HUDEP-2 (cell line): ENCODE results near the gene DGAT2.

Experiments
- DNase-seq, 76 experiments: peaks; one replicate each; lab custom pipeline; 2025; ENCODE audit not compliant: unreplicated experiment in 76 of 76; lab: John Stamatoyannopoulos, UW

DGAT2 gene

DNA sequence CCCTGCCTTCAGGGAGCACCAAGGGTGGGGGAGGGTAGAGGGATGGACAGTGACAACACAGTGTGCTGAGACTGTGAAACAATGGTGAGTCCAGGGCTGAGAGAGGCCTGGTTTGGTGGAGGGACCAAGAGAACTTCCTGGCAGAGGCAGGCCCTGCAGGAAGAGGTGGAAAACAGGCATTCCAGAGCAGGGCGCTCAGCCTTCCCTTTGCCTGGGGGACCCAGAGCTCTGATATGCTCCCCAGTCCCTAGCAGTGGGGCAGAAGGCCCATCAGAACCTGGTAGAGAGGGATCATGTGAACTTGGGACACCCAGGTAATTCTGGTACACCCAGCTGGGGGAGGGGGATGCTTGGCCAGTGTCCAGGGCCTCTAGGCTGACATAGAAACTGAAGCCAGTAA, 29.2 kb downstream of the DGAT2 start:
- DNase-seq: no peak

DNA sequence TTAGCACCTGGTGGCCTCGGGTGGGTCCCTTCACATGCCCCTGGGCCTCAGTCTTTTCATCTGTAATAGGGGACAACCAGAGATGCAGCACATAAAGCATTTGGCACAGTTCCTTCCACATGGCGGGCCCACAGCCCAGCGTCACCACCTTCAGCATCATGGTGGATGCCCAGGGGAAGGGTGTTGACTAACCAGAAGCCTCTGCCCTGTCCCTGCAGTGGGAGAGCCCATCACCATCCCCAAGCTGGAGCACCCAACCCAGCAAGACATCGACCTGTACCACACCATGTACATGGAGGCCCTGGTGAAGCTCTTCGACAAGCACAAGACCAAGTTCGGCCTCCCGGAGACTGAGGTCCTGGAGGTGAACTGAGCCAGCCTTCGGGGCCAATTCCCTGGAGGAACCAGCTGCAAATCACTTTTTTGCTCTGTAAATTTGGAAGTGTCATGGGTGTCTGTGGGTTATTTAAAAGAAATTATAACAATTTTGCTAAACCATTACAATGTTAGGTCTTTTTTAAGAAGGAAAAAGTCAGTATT, 31.6 kb downstream of the DGAT2 start:
- DNase-seq: no peak

DNA sequence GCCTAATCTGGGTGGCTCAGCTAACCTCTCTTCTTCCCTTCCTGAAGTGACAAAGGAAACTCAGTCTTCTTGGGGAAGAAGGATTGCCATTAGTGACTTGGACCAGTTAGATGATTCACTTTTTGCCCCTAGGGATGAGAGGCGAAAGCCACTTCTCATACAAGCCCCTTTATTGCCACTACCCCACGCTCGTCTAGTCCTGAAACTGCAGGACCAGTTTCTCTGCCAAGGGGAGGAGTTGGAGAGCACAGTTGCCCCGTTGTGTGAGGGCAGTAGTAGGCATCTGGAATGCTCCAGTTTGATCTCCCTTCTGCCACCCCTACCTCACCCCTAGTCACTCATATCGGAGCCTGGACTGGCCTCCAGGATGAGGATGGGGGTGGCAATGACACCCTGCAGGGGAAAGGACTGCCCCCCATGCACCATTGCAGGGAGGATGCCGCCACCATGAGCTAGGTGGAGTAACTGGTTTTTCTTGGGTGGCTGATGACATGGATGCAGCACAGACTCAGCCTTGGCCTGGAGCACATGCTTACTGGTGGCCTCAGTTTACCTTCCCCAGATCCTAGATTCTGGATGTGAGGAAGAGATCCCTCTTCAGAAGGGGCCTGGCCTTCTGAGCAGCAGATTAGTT, 32.3 kb downstream of the DGAT2 start:
- DNase-seq: no peak

DNA sequence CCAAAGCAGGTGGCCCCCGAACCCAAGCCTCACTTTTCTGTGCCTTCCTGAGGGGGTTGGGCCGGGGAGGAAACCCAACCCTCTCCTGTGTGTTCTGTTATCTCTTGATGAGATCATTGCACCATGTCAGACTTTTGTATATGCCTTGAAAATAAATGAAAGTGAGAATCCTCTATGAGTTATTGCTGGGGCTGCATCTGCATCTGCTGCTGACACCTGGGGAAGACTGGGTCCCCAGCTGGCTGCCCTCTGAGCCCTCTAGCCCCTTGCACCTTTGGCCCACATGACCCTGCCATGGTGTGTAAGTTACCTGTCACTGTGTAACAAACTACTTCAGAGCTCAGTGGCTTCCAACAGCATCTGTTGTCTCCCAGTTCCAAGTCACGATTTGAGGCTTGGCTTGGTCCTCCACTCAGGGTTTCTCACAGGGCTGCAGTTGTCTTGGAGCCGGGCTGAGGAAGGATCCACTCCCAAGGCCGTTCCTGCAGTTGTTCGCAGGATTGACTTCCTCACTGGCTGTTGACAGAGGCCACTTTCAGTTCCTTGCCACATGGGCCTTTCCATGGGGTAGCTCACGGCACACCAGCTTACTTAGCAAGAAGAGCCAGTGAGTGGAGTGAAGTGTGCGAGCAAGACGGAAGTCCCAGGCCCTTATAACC, 32.9 kb downstream of the DGAT2 start:
- no peak for DNase-seq

DNA sequence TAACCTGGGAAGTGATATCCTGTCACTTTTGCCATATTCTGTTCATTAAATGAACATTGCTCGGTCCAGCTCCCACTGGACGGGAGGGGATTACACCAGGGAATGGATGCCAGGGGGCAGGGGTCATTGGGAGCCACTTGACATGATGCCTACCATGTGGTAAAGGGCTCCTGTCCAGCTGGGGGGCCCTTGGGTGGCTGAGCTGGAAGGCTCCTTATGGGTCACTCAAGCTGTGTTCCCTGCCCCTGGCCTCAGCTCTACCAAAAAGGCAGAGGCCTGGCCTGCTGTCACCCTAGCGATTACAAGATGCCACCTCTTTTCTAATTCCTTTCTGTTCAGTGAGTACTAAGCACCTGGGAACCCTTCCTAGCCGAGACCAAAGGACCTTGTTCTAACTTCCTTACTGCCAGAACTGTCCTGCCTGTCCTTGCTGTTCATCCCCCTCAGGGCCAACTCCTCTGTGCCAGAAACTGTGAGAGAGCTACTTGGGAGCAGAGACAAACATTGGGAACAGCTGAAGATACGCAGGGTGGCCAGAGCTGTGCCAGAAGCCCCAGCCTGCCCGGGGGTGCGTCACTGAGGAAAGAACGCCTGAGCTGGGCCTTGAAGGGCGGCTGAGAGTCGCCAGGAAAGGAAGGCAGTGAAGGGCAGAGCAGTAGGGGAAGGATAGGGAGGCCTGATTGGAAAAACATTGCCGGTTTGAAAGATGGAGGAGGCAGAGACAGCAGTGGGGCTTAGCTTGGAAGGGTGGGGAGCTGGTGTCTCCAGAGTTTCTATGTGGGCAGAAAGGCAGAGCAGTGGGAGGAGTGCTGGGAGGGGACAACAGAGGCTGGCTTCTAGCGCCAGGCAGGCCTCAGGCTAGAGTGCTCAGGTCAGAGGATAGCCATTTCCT, 33.7 kb downstream of the DGAT2 start:
- DNase-seq: no peak

DNA sequence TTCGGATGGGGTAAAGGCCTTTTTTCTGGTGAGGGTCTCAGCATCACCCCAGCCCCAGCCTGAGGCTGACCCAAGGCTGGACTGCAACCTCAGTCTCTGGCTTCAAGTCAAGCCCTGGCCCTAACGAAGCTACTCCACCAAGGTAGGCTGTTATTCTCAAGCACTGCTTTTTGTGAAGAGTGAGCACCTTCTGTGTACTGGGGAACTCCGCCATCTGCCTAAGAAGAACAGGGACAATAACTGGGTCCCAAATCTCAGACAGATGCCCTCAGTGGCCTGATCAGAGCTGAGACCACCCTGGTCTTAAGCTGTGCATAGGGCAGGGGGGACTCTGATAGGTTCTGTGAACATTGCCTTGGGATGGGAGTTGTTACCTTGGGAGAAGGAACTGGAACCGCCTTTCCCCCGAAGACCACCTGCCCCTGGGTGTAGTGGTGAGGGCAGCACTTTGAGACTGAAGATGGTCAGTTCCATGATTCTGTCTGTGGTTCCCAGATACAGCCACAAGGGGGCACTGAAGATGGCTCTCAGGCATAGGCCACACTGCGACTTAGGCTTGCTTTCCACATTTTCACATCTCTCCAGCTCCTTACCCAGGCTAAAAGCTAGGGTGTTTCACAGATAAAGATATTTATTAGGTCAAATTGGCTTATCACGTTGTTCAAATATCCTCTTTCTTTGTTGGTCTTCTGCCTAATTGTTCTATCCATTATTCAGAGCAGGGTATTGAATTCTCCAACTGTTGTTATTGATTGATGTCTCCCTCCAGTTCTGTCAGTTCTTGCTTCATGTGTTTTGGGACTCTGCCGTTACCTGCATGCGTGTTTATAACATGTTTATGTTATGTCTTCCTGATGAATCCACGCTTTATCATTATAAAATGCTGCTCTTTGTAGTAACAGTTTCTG, 34.6 kb downstream of the DGAT2 start:
- DNase-seq: peak in 62 of 76 experiments; percentile 6 to 76 (median 42)

DNA sequence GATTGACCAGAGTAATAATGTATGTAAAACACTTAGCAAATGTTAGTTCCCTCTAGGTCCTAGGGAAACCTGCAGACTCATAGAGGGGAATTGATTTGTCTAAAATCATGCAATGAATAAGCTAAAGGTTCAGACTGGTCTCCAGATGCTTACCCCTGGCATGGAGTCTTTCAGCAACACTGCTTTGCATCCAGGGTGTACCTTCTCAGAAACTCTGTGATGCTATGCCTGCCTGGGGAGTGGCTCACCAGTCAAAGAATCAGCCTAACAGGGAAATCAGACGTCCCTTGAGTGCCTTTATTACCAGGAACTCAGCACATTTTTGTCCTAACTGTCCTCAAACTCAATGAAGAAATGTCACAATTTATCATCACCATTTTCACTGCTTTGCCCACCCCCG, 40.5 kb downstream of the DGAT2 start:
- no peak for DNase-seq

DNA sequence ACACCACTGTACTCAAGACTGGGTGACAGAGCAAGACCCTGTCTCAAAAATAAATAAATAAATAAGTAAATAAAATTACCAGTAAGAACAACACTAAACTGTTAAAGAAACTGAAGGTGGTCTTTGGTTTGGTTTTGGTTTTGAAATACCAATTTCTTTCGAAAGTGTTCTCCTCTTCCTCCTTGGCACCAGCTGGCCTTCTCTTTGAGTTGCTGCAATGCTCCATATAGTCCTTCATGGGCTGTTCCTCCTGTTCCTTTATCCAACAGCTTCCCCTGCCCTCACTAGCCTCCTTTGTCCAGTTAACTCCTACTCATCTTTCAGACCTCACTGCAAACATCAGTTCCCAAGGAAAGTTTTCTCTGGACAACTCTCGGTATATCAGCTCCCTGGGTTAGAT, 41.4 kb downstream of the DGAT2 start:
- no peak for DNase-seq

DNA sequence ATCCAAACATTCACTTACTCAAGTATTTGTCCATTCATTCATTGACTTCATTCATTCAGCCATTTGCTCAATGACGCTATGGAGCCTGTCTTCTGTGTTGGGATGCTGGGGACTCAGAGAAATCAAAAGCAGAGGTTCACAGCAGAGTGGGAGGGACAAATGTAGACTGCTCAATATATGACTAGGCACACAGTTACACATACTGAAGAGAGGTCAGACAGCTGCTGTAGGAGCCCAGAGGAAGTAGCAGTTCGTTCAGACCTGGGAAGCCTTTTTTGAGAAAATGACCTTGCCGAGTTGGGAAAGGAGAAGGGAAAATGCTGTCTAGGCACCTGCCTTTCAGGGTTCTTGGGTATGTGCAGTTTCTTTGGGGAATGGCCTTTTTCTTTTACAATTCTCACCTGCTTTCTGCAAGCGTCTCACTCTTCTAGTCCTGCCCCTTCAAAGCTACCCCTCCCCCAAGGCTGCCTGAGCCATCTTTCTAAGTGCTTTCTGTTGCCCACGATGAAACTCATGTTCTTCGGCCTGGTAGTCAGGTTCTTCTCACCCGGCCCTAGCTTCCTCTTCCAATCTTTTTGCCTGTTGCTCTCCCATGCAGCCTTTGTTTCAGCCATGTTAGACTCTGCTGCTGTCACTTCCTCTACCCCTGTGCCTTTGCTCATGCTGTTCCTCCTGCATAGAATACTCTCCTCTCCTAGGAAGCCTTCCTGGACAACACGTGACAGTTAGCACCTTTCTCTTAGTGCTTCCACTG, 42.2 kb downstream of the DGAT2 start:
- DNase-seq: no peak

DNA sequence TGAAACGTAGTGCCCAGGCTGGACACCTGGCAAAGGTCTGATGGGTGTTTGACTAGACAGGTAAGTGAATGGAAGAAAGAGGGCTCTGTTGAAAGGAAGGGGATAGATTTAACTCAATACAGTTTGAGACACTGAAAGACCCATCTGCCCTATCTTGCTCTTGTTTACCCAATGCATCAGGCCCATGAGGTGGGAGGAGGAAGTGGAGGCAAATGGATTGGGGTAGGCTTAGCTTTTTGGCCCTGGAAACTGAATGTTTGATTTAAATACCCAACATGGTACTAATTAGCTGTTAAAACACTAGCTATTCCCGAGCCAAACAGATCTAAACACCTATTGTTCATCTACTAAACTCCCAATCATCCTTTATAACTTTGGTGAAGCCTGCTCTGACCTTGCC, 42.9 kb downstream of the DGAT2 start:
- no peak for DNase-seq

DNA sequence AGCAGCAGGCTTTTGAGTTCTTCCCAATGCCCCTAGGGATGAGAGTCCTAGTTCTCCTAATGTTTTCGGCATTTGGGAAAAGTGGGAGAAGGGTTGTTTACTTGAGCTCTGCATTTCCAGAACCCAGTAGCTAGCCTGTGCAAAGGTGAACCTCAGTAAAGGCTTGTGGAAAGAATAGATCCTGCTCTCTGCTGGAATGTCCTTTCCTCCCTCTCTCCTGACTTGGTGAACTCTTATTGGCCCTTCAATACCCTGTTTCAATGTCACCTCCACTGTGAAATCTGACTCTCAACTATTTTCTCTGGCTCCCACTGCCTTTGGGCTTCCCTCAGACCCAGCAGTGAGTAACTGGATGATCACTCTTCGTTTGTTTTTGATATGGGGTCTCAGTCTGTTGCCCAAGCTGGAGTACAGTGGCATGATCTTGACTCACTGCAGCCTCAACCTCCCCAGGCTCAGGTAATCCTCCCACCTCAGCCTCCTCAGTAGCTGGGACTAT, 44.0 kb downstream of the DGAT2 start:
- no peak for DNase-seq

DNA sequence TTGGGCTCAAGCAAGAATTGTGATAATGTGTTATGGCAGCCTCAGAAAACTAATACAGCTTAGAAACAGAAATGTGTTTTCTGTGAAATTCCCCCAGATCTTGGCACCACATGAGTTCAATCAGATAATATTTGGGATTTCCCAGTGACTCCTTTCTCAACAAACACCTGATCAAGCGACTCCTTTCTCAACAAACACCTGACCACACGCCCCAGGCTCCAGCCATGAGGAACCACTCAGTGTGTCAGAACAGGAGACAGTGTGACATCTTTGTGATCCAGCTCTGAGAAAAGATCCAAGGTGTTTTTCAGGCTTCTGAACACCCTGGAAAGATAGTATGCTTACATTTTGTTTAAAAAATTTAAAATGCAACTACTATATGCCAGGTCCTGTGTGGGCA, 44.5 kb downstream of the DGAT2 start:
- DNase-seq: no peak

DNA sequence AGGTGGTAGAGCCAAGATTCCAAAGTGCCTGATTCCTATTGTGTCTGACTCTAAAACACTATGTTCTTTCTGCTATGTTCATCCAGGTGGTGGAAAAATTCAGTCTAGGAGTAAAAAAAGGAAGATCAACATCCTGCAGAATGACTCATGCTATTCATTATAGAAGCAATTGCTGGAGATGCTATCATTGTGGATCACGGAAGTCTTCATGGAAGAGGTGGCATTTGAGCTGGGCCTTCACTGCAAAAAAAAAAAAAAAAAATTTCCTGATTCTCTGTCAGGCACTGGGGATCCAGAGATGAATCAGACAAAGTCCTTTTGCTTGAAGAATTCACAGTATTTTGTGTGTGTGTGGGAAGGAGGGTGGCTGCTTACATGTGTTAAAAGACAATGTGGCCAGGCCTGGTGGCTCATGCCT, 45.1 kb downstream of the DGAT2 start:
- no peak for DNase-seq

DNA sequence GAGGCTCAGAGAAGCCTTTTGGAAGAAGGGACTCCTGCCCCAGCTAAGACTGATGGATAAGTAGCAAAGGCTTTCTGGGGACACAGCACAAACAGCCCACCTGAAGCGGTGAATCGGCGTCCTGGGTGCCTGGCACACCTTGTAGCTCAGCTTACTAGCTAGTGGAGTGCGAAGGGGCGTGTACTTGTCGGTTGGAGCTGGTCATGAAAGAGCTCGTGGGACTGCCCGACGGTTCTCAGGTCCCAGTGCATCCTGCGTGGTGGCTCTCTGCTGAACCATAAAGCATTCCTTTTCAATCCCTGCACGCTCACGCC, 45.7 kb downstream of the DGAT2 start:
- peak in 4 of 76 experiments; percentile 43 to 70 (median 66) for DNase-seq

DNA sequence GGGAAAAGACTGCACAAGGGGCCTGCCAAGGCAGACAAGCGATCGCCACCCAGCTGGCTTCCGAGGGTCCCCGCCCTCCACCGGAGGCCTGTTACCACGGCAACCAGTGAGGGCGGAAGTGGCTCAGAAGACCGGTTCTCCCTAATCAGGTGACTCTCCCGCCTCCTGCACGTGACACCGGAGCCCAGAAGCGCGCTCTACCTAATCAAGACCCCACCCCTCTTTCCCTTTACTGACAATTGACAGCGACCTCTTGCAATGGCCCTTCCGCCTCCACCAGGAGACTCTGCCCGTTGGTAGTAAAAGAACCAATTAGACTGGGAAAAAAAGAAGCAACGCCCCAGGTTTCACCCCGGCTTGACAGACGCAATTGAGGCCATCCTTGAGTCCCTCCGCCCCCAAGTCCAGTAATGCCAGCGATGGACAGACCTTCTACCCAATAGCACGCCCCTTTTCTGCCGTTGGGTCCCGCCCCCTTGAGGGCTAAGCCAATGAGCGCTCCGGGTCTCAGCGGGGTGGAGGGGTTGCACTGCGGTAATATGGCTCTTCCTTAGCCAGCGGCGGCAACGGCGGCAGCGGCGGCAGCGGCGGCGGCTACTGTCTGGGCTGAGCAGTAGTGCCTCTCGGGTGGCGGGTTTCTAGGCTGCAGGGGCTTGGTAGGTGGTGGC, 46.2 kb downstream of the DGAT2 start, which contains the start of gene UVRAG:
Gene UVRAG (plus strand): TSS at position 534 of the 668 bp plus-strand sequence. CDS start 198 bp downstream, outside the sequence.
- DNase-seq: peak; percentile 37 to 100 (median 99)

DNA sequence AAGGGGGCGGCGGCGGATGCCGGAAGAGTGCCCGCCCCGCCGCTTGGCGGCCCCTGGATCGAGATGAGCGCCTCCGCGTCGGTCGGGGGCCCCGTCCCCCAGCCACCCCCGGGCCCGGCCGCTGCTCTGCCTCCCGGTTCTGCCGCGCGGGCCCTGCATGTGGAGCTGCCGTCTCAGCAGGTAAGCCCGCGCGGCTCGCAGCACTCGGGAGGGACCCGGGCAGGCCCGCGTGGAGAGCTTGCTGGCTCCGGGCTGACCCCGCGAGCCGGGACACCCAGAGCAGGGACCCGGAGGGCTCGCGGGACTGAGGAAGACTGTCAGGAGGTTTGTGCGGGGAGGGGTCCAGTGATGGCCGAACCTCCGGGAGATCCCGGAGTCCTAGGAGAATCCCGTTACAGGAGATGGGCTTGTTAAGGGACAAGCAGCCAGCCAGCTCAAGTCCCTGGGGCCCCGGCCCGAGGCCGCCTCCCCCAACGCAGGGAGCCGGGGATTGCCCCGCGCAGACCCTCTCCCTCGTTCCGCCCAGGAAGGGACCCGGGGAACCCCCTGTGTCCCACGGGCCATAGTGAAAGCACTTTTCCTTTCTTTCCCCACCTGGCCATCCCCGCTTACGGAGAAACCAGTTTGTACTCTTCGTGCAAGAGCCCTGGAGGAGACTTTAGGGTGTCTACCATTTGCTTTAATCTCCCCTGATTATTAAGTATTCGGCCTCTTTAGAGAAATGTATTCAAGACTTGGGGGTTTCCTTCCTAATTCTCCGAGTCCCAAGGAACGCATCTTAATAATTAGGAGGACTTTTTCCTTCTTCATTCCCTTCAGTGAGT, 47.0 kb downstream of the DGAT2 start:
- DNase-seq: peak in 12 of 76 experiments; percentile 5 to 58 (median 38)

DNA sequence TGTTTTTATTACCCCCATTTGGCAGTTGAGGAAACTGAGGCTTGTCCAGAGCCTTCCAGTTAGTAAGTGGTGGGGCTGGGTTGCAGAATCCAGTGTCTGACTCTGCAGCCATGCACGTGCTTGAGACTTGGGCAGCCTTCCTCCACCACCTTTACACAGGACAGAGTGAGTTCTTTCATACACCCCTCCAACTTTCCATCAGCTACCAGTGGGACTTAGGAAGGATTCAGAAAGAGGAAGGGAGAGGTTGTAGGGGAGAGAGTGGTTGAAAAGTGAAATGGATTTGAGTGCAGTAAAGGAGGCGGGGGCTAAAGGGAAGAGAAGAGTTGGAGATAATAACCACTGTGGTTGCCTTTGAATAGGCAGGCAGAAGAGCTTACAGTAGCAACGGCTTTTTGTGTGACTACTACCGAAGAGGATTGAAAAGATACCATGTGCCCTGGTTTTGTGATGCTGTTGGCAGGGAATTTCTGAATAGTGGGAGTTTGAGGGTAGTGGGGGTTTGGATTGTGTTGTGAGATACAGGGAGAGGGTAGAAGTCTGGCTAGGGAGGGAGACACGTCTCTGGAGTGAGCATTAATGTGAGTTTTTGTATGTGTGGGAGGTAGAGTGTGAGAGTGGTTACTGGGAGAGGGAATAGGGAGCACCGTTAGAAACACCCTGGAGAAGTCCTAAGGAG, 48.1 kb downstream of the DGAT2 start:
- peak in 8 of 76 experiments; percentile 5 to 45 (median 23) for DNase-seq
